Transverse colon (tissue), 3 donors: ENCODE data around the gene USP26.

ENCODE experiments used
- CTCF ChIP-seq, 5 experiments: fragments of 200-600 bp in 3 of 5; fragments of 450-650 bp in 2 of 5; sonication (generic) in 3 of 5; IDR thresholded peaks; 1 replicate in 2 of 5; 2 replicates in 3 of 5; pipeline ENCODE4 v1.5.1; 2016 to 2017; ENCODE audit warnings: antibody characterized with exemption in 5 of 5, inconsistent platforms in 3 of 5, mild to moderate bottlenecking in 2 of 5, moderate library complexity in 1 of 5
- EP300 ChIP-seq: sonication (generic); formaldehyde crosslinking; IDR thresholded peaks from one replicate; pipeline ENCODE4 v1.6.1; 2017; ENCODE audit warnings: antibody characterized with exemption, low read depth
- POLR2A ChIP-seq: fragments of 450-650 bp; IDR thresholded peaks from one replicate; pipeline ENCODE4 v1.6.1; 2016; ENCODE audit warnings: antibody characterized with exemption, mild to moderate bottlenecking, moderate library complexity

- TF ChIP-seq CTCF (IDR thresholded peaks at IDR 0.05) (no peak), EP300 (no peak), POLR2A (no peak)
These were observed 13.0 kb downstream of the USP26 start for GRCh38 chrX:133083899-133084298.
